ENCODE results near the gene ANO2. TPM values are rescaled to one million over a fixed set of nuclear protein-coding genes. Genes with fewer than 3 reads are reported as not detected.

Gene ANO2
- total RNA-seq, 3 donors from 2014 or later (not counting 1 experiment from before 2014, with no cell fraction given), result not detected

- TF ChIP-seq CTCF (IDR thresholded peaks at IDR 0.05), result no peak
- ATAC-seq (no peak), DNase-seq (no peak)
- intact Hi-C loops (cut with micrococcal nuclease), result no loop called here
- Mint-ChIP-seq H3K4me3 (no peak overlapping the region), H3K36me3 (no peaks in the 10 kb centered on the region), H3K4me1 (no peaks in the 10 kb centered on the region), H3K27ac (no peak overlapping the region), H3K27me3 (ENCODE audit: low read depth in 2 of 2) (peaks cover 4 to 28% of the 10 kb centered on the region in 2 donors), H3K9me3 (no peaks in the 10 kb centered on the region)
- H3K27me3 ChIP-seq (ENCODE audit: control insufficient read depth, insufficient read depth, low read length), result no peaks in the 10 kb centered on the region
- H3K27ac ChIP-seq (ENCODE audit: low read length), result no peak overlapping the region
- WGBS (ENCODE audit: insufficient coverage), result 79% methylated on average over 4 of the region's 4 CpGs
- H3K36me3 ChIP-seq (ENCODE audit: control insufficient read depth, insufficient read depth, low read length), result no peaks in the 10 kb centered on the region
- H3K4me3 ChIP-seq (ENCODE audit: low read length), result no peak overlapping the region
- H3K4me1 ChIP-seq (ENCODE audit: control insufficient read depth, insufficient read depth, low read length), result no peaks in the 10 kb centered on the region
- H3K9me3 ChIP-seq (ENCODE audit: control insufficient read depth, insufficient read depth, low read length), result no peaks in the 10 kb centered on the region
These were observed 314.3 kb downstream of the ANO2 start for GRCh38 chr12:5630726-5631125.

- ATAC-seq (no peak), DNase-seq (no peak)
- Histone ChIP-seq H3K27me3 (ENCODE audit: control insufficient read depth, insufficient read depth, low read length) (no peaks in the 10 kb centered on the region), H3K36me3 (ENCODE audit: control insufficient read depth, insufficient read depth, low read length) (no peaks in the 10 kb centered on the region), H3K4me3 (ENCODE audit: low read length) (no peak overlapping the region), H3K27ac (ENCODE audit: low read length) (no peak overlapping the region), H3K4me1 (ENCODE audit: control insufficient read depth, insufficient read depth, low read length) (no peaks in the 10 kb centered on the region), H3K9me3 (ENCODE audit: control insufficient read depth, insufficient read depth, low read length) (no peaks in the 10 kb centered on the region)
- Mint-ChIP-seq H3K4me1 (no peaks in the 10 kb centered on the region), H3K27ac (no peak overlapping the region), H3K27me3 (ENCODE audit: low read depth in 2 of 2) (peaks cover 6 to 28% of the 10 kb centered on the region in 2 donors), H3K36me3 (no peaks in the 10 kb centered on the region), H3K4me3 (no peak overlapping the region), H3K9me3 (no peaks in the 10 kb centered on the region)
- intact Hi-C loops (cut with micrococcal nuclease), result no loop called here
- WGBS (ENCODE audit: insufficient coverage), result 98% methylated on average over 7 of the region's 8 CpGs
- no peak for TF ChIP-seq CTCF (IDR thresholded peaks at IDR 0.05)
These were observed 316.6 kb downstream of the ANO2 start for GRCh38 chr12:5628501-5628900.

GRCh38 chr12:5627053-5627630, 317.9 kb downstream of the ANO2 start:
- no peaks in the 10 kb centered on the region for H3K9me3 Mint-ChIP-seq

More at GRCh38 chr12:5627053-5627630, 317.9 kb downstream of the ANO2 start:
- Histone ChIP-seq H3K27ac (ENCODE audit: low read length) (no peak overlapping the region), H3K4me1 (ENCODE audit: control insufficient read depth, insufficient read depth, low read length) (no peaks in the 10 kb centered on the region), H3K9me3 (ENCODE audit: control insufficient read depth, insufficient read depth, low read length) (no peaks in the 10 kb centered on the region), H3K36me3 (ENCODE audit: control insufficient read depth, insufficient read depth, low read length) (no peaks in the 10 kb centered on the region), H3K4me3 (ENCODE audit: low read length) (no peak overlapping the region), H3K27me3 (ENCODE audit: control insufficient read depth, insufficient read depth, low read length) (no peaks in the 10 kb centered on the region)
- Mint-ChIP-seq H3K4me1 (no peaks in the 10 kb centered on the region), H3K27me3 (ENCODE audit: low read depth in 2 of 2) (peaks cover 9 to 26% of the 10 kb centered on the region in 2 donors), H3K4me3 (no peak overlapping the region), H3K36me3 (no peaks in the 10 kb centered on the region), H3K27ac (no peak overlapping the region)
- ATAC-seq, result no peak
- intact Hi-C loops (cut with micrococcal nuclease), result no loop called here
- DNase-seq, result no peak
- TF ChIP-seq CTCF (IDR thresholded peaks at IDR 0.05), result no peak
- WGBS (ENCODE audit: insufficient coverage), result 77% methylated on average over 8 of the region's 8 CpGs
